GM13976 (cell line): ENCODE measurements around the gene METTL24.

ENCODE experiments used
- DNase-seq: peaks from one replicate; pipeline ENCODE4 v3.0.0; 2012; ENCODE audit warnings: low spot score
- CTCF ChIP-seq: IDR thresholded peaks from 2 replicates; pipeline ENCODE4 v1.5.1; 2012; ENCODE audit warnings: borderline replicate concordance, mild to moderate bottlenecking; ENCODE audit not compliant: insufficient read depth; ENCODE audit errors: extremely low read depth, missing control alignments, control extremely low read depth
- in situ Hi-C: fragments of 300-500 bp; cut with MboI; formaldehyde crosslinking; loops from one replicate; pipeline ENCODE4 v1.12.0; 2022; ENCODE audit warnings: low sequenced_read_pairs, mixed read lengths, inconsistent platforms; ENCODE audit not compliant: unreplicated experiment

The METTL24 gene

DNA sequence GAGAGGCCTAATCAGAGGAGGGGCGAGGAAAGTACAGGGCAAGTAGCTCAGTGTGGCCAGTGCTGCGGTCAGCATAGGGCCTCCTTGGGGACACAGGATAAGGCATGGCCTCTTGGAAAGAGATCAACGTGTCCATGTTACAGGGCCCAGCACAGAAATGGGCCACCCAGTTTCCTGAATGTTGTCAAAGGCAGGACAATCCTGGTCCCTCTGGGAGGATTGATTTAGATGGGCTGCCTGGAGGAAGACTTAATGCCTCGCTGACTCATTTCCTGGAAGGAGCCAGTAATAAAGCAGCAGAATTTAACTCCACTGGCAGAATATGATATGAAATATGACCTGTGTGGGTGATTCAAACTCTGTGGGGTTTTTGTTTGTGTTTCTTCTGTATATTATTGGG, 40.6 kb upstream of the METTL24 start:
- in situ Hi-C loops = loop anchor here (10.0 to 25.0 kb wide), 2 partner anchors 694 to 886 kb away; no protein-coding TSS in a partner anchor
- TF ChIP-seq CTCF = no peak
- DNase-seq = no peak

- in situ Hi-C loops = loop anchor here (10.0 to 25.0 kb wide), 2 partner anchors 690 to 883 kb away; no protein-coding TSS in a partner anchor
- no peak for DNase-seq
- no peak for TF ChIP-seq CTCF
These were observed 37.1 kb upstream of the METTL24 start for GRCh38 chr6:110395221-110395620.

GRCh38 chr6:110394409-110394808, 36.3 kb upstream of the METTL24 start:
- in situ Hi-C loops = loop anchor here (10.0 to 25.0 kb wide), 2 partner anchors 690 to 882 kb away; no protein-coding TSS in a partner anchor
- DNase-seq = no peak
- no peak for TF ChIP-seq CTCF

DNA sequence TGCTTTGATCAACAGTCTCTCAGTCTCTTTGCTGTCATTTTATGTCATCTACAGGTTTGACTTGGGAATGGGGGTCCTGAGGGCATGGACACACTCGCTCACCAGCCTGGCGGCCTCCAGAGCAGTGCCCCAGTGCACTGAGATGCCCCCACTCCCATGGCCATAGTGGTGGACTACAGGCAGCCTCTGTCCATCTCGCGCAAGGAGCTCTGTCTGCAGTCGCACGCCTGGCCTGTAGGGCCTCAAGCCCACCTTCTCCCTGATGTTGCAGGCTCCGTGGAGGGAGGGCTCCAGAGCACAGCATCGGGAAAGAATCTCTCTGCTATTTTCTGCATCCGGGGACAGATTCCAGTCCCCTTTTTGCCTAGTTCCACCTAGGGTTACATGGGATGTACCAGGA, 34.6 kb upstream of the METTL24 start:
- no peak for DNase-seq
- in situ Hi-C loops = loop anchor here (10.0 to 25.0 kb wide), 2 partner anchors 688 to 880 kb away; no protein-coding TSS in a partner anchor
- no peak for TF ChIP-seq CTCF

GRCh38 chr6:110390404-110390803, 32.3 kb upstream of the METTL24 start:
- in situ Hi-C loops = loop anchor here (10.0 to 25.0 kb wide), 2 partner anchors 686 to 878 kb away; no protein-coding TSS in a partner anchor
- TF ChIP-seq CTCF = no peak

DNA sequence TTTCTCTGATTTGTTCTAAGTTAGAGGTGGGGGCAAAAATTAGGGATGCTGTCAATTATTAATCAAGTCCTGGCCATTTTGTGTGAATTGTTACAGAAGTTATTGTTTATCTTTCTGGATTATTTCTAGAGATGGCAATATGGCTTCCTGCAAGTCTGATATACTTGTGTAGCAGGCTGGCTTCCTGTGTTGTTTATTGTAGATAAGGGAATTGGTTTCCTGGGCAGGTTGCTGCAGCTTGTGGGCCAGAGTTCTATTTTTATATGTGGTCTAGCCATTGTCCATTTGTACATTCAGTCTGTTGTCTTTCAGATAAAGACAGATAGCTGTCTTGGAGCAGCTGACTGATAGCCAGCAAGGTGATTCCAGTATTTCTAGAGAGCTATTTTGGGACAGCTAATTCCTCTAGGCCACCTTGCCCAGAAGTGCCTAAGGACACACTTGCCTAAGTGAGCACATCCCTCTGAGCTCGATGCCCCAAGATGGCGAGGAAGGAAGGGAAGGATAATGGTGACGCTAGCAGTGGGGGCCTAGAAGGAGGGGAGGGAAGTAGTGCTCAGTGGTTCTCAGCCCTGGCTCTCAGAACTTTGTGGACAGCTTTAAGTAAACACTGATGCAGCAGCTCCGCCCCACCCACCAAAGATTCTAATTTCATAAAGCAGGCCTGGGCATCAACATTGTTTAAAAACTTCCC, 31.7 kb upstream of the METTL24 start:
- no peak for TF ChIP-seq CTCF
- in situ Hi-C loops = loop anchor here (10.0 to 25.0 kb wide), 4 partner anchors 215 to 878 kb away; partner anchors contain the start of gene WASF1
- DNase-seq = no peak

More at GRCh38 chr6:110390404-110390803, 32.3 kb upstream of the METTL24 start:
- no peak for DNase-seq

- in situ Hi-C loops = loop anchor here (10.0 to 25.0 kb wide), 3 partner anchors 213 to 876 kb away; partner anchors contain the start of gene WASF1
- no peak for TF ChIP-seq CTCF
- no peak for DNase-seq
These were observed 29.8 kb upstream of the METTL24 start for GRCh38 chr6:110387986-110388385.
